DMS153 (cell line): Measurements from ENCODE around the gene HS6ST1.
"Not testable (repeated sequence)": the region's sequence is repeated elsewhere in the genome, so short reads cannot be mapped to it uniquely, and the experiment has no call there.

ENCODE experiments used
- DNase-seq: peaks from one replicate; lab custom pipeline; 2025; lab: John Stamatoyannopoulos, UW

Gene HS6ST1

DNA sequence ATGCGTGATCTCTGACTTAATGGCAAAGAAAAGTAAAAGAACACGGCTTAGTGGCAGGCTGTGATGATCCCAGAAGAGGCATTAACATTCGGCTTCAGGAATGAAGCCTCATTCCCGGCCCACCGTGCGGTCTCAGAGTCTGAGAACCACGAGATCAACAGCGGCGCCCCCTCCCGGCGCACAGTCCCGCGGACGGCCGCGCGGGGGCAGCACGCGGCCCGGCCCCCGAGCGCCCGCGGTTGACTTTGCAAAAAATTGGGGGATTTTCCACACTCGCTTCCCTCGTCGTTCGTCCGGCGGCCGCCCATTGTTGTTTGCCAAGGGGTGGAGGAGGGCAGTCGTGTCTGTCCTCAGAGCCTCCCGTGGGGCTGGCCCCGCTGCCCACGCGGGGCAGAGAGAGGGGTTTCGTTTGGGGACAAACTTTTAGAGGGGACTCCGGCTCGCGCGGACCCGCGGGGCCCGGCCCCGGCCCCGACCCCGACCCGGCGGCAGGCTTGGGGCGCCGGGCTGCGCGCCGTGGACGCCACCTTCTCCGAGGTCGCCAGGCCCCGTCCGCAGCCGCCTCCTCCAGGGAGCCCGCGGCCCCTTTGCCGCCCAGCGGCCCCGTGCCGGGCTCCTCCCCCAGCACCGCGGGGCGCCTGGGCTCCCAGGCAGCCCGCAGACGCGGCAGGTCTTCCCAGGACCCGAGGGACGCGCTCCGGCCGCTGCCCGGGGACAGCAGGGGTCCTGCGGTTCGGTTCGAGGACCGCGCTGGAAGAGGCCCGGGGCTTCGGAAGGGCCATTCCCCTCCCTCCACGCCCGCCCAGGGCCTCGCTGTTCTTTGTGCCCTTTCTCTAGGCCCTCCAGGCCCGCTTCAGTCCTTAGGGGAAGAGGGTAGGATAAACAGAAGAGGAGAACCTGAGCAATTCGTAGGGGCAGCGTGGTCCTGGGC lies 3.4 kb upstream of the HS6ST1 start:
- DNase-seq: peak; percentile 54

DNA sequence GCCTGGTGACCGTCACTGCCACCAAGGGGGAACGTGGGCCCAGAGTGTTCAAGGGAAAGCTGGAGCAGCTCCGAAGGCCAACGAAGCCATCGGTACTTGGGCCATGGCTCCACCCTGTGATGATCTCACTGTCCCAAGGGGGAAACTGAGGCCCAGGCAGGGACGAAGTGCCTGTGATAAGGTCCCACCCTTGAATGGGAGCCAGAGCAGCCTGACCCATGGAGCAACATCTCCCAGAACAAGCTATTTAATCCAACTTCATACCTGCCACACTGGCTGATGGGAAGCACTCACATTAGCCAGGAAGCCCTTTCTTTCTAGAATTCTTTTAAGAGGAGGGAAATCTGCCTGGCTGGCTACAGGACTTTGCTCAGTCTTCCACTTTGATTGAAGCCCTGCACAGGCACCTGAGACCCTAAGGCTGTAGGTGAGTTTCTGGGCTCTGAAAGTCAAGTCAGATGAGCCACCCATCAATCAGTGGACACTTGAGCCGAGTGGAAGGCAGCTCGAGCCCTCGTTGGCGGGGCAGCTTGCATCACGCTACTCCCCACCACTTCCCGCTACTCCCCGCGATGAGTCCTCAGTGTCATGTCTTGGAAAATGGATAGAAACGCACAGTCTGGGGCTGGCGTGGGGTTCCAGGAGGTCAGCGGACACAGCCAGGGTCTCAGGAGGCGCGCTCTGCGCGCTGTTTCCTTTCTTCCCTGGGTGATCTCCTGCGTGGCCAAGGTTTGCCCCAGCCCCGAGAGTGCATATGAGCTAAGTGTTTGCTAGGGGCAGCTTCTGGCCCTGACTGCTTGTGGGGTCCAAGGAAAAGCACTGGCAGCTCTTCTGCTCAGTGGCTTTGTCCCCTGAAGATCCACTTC lies 2.5 kb upstream of the HS6ST1 start:
- no peak for DNase-seq

GRCh38 chr2:128320192-128320905 lies 1.7 kb upstream of the HS6ST1 start:
- DNase-seq: no peak

GRCh38 chr2:128319631-128320191 lies 1.0 kb upstream of the HS6ST1 start:
- DNase-seq: no peak

DNA sequence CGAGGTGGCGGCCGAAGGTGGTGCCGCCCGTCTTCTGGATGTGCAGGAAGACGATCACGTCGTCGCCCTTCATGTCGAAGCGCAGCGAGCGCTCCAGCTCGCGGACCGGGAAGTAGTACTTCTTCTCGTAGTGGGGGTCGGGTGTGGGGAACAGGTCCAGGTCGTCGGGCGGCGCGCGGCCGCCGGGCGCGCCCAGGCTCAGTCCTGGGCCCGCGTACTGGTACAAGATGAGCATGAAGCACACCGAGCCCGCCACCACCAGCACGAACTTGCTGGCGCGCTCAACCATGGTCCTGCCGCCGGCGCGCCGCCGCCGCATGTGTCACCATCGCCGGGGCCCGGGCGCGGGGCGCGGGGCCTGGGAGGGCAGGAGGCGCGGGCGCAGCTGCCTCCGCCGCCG lies 423 bp downstream of the HS6ST1 start:
- DNase-seq: not testable (repeated sequence)

GRCh38 chr2:128317899-128318225 lies 806 bp downstream of the HS6ST1 start:
- not testable (repeated sequence) for DNase-seq

- DNase-seq: no peak
Measured at GRCh38 chr2:128317181-128317898, 1.3 kb downstream of the HS6ST1 start.

DNA sequence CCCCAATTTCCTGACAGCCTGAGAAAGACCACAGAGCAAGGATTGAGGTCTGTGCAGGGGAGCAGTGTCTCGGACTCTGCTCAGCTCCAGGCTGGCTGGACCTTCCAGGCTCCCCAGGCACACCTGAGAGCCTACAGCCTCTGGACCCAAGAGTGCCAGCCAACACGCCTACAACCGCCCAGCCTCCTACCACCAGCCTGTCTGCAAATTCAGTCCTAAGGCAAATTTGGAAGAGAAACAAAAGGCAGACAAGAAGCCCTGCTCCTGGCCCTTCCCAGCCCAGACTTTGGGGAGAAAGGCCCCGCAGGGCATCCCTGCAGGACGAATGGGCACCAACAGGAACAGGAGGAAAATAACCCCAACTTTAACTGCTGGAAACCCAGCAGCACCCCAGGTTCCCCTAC lies 1.9 kb downstream of the HS6ST1 start:
- no peak for DNase-seq

DNA sequence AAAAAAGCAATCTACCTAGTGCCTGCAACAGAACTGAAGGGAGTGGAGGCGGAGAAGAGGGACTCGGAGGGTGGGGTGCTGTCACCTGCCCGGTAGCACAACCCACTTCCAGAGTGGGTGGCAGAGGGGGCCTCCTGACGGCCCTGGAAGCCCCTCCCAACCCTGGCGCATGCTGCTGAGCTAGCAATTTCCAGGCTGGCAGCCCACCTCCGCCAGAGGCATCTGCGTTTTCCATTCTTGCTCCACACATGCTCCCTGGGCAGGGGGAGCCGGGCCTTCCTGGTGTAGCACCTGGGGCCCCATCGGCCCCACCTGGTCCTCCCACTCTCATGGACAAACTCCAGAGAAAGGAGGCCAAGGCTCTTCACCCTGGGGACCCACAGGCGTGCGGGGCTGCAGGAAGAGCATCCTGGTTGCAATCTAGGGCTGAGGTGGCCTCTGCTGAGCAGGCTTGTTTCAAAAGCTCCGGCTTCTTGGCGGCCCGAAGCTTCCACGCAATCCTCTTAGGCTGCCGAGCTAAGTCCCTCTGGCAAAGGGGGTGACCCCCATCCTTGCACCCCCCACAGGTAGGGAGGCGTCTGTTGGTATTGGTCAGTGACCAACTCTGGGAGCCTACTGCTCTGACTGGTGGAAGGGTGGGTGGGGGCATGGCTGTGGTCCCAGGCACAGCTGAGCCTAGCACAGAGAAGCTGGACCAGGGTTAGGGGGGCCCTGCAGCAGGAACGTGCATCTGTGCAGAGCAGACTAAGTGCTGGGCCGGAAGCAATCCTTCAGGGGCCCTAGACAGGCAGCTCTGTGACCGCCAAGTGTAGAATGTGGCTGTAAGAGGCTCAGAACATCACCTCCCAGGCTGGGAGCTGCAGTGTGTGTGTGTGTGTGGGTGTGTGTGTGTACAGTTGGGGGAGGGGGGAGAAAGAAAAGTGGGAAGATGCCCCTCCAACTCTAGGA lies 2.6 kb downstream of the HS6ST1 start:
- DNase-seq: no peak

- DNase-seq: peak; percentile 63
Measured at GRCh38 chr2:128315122-128315828, 3.4 kb downstream of the HS6ST1 start.

- DNase-seq: no peak
Measured at GRCh38 chr2:128314348-128315121, 4.1 kb downstream of the HS6ST1 start.

DNA sequence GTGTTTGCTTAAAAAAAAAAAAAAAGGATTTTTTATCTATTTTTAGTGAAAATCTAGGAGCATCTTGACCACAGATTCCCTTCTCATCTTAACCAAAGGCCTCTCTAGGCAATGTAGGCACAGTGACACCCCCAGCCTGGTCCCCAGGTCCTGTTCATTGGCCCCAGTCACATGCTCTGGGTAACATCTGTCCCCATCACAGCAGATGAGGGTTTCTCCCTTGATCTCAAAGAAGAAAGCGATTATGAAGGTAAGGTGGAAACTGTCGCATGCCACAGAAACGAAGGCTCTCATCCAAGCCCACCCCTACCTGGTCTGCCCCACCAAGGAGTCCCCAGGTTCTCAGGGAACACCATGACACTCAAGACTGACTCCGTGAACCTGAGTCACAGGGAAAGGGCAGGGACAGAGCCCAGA lies 4.7 kb downstream of the HS6ST1 start:
- DNase-seq: no peak

DNA sequence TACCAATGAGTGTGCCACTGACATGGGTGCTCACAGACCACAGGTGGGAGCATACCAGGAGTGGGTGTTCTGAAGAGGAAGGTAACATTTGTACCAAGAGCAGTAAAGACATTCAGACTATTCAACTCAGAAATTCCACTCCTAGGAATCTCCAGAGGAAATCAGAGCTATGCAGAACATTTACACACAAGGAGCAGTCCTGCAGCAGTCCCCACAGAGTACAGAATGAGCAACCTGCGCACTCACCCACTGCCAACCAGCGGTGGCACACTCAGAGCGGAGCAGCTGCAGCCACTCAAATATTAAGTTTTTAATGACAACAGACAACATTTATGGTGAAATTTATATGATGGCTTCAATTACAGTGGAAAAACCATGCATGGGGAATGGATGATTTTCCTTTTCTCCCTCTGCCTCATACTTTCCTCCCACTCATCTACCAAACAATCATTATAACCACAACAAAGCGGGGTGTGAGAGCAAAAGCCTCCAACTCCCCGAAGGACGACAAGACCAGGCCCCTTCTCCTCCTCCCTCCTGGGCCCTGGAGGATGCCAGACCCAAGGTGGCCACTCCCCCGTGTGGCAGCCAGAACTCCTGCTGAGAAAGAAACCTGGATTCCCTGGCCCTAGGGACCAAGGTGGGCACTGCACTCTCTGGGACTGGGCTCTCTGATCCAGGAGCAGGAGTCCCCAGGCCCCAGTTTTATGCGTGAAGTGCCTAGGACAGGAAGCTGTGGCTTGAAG lies 5.4 kb downstream of the HS6ST1 start:
- DNase-seq: no peak

DNA sequence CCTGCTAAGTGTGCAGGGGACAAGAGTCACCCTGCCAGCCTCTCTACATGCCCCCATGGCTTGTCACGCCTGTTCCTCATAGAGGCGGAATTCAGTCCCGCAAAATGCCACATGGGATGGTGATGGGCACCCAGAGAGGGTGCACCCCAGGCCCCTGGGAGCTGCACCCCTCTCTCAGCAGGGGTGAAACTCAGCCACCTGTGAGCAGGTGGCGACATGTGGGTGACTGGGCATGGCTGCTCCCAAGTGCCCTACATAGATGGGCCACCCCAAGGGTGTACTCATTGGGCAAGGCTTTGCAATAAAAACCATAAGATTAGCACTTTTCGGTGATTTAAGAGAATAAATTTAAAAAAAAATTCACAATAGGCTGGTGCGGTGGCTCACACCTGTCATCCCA lies 6.3 kb downstream of the HS6ST1 start:
- no peak for DNase-seq

DNA sequence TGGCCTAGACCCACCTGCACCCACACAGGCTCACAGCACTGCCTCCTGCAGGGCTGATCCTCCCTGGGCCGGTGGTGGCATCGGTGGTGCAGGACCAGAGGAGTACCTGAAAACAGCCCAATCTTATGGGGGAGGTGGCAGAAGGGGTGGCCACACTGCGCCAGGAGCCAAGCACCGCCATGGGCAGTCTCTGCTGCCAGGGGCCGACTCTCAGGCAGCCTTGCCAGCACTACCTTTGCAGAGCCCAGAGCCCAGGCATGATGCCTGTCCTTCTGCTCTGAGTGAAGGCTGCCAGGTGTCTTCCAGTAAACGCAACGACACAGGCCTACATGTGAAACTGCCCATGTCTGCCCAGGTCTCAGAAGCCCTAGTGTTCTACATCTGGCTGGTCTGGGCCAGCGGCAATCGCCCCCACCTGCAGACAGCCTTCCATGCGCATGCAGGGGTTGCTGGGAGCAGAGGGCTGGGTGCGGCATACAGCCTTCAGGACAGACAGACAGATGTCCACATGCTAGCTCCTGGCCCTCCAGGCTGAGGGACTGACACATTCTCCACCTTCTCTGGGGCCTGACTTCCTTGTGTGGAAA lies 6.8 kb downstream of the HS6ST1 start:
- no peak for DNase-seq

- no peak for DNase-seq
Measured at GRCh38 chr2:128311216-128311754, 7.4 kb downstream of the HS6ST1 start.

DNA sequence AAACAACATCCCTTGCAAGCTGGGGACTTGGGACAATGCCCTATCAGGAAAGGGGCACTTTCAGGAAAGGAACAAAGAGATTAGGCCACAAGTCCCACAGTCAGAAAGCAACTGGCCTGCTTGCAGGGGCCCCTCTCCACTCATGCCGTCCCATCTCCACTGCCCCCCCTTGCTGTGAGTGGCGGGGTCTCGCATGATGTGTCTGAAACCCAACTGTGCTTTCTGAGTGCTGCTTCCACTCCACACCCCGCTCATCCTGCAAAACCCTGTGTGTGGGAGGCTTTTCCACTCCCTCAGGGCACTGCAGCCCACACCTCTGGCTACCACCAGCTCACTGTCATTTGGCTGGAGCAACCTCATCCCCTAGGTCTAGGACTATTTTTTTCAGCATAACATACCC lies 7.9 kb downstream of the HS6ST1 start:
- no peak for DNase-seq
